K562 (cell line): ENCODE results near the gene YPEL1. TPM values are rescaled to one million over a fixed set of nuclear protein-coding genes. Genes with fewer than 3 reads are reported as not detected.
A peak's percentile ranks its signal among the peaks of the same experiment; 100 is the strongest.

Experiments
- AFF4 ChIP-seq: sonication (generic); formaldehyde crosslinking; IDR thresholded peaks from 2 replicates; pipeline ENCODE4 v1.8.0; 2023; ENCODE audit warnings: mild to moderate bottlenecking, missing genetic modification reagents
- E2F3 ChIP-seq: fragments of 250-450 bp; sonication (Bioruptor Pico); IDR thresholded peaks from 2 replicates; pipeline ENCODE4 v1.4.0; 2020; ENCODE audit warnings: mild to moderate bottlenecking
- L3MBTL2 ChIP-seq: fragments of 450-650 bp; IDR thresholded peaks from 2 replicates; pipeline ENCODE4 v1.6.1; 2016; ENCODE audit warnings: mild to moderate bottlenecking, moderate library complexity
- MTF1 ChIP-seq: fragments of 250-450 bp; sonication (Bioruptor Pico); IDR thresholded peaks from 2 replicates; pipeline ENCODE4 v1.9.0; 2021; ENCODE audit warnings: moderate library complexity, mild to moderate bottlenecking, inconsistent platforms, borderline replicate concordance
- MYBL2 ChIP-seq, 2 experiments: fragments of 450-650 bp in 1 of 2; sonication (generic) in 1 of 2; formaldehyde crosslinking in 1 of 2; IDR thresholded peaks; 2 replicates each; pipeline versions ENCODE4 v1.6.1 to v1.8.1; 2017 to 2022; ENCODE audit warnings: borderline replicate concordance in 1 of 2, inconsistent platforms in 1 of 2, low read depth in 1 of 2, mild to moderate bottlenecking in 1 of 2, missing genetic modification reagents in 1 of 2, moderate library complexity in 1 of 2
- NFATC3 ChIP-seq: fragments of 450-650 bp; IDR thresholded peaks from 2 replicates; pipeline ENCODE4 v1.6.1; 2017; ENCODE audit warnings: mild to moderate bottlenecking
- NR3C1 ChIP-seq: sonication (generic); formaldehyde crosslinking; IDR thresholded peaks from 2 replicates; pipeline ENCODE4 v1.8.1; 2022; ENCODE audit warnings: missing genetic modification reagents
- RBFOX2 ChIP-seq: fragments of 200-400 bp; formaldehyde crosslinking; IDR thresholded peaks from 2 replicates; pipeline ENCODE4 v1.6.1; 2017; ENCODE audit warnings: low read depth, mild to moderate bottlenecking, low read length, moderate library complexity
- RREB1 ChIP-seq: fragments of 250-450 bp; sonication (Bioruptor Pico); IDR thresholded peaks from 2 replicates; pipeline ENCODE4 v1.4.0; 2020
- STAT5B ChIP-seq: fragments of 250-450 bp; sonication (Bioruptor Pico); IDR thresholded peaks from 2 replicates; pipeline ENCODE4 v1.8.0; 2021; ENCODE audit warnings: mild to moderate bottlenecking, inconsistent platforms
- ZBTB9 ChIP-seq: fragments of 450-650 bp; formaldehyde crosslinking; IDR thresholded peaks from 2 replicates; pipeline ENCODE4 v1.4.0; 2020; ENCODE audit warnings: mild to moderate bottlenecking, moderate library complexity
- ZFP30 ChIP-seq: fragments of 250-450 bp; sonication (Bioruptor Pico); IDR thresholded peaks from 2 replicates; pipeline ENCODE4 v1.8.0; 2022; ENCODE audit warnings: moderate library complexity, mild to moderate bottlenecking, inconsistent platforms, borderline replicate concordance
- ZNF398 ChIP-seq: fragments of 250-450 bp; sonication (Bioruptor Pico); IDR thresholded peaks from 2 replicates; pipeline ENCODE4 v1.8.0; 2021; ENCODE audit warnings: moderate library complexity, mild to moderate bottlenecking, inconsistent platforms
- ZNF583 ChIP-seq: fragments of 250-450 bp; sonication (Bioruptor Pico); IDR thresholded peaks from 2 replicates; pipeline ENCODE4 v1.4.0; 2020
- polyA plus RNA-seq, 8 experiments: library from polyadenylated mRNA; depleted of rRNA in 4 of 8; stranded (reverse) in 5 of 8; unstranded in 3 of 8; fragments of >200 nt; fragmentation: Nextera tagmentation in 2 of 8; fragmentation: Illumina TruSeq in 1 of 8; extraction: Ambion mirVana in 2 of 8; extraction: Trizol in 1 of 8; gene quantifications; 2 replicates each; pipeline versions ENCODE4 v1.2.1 to v1.2.3, GENCODE V29; 2011 to 2014; ENCODE audit warnings: inconsistent platforms in 1 of 8, missing spikeins in 1 of 8
- total RNA-seq, 7 experiments: library from RNA; depleted of rRNA in 6 of 7; stranded (reverse); fragments of >200 nt in 6 of 7; fragmentation: Illumina TruSeq in 2 of 7; extraction: Trizol in 2 of 7; gene quantifications; 2 replicates each; pipeline versions ENCODE4 v1.2.1 to v1.2.3, GENCODE V29; 2011 to 2021; ENCODE audit warnings: low replicate concordance in 1 of 7

Gene YPEL1
- total and polyA plus RNA-seq, 9 of the 15 experiments (the other 6 are each of a cell fraction or from before 2014, with no cell fraction given): 0.07 to 2.2 (median 0.46) TPM

GRCh38 chr22:21691816-21692215, 43.8 kb downstream of the YPEL1 start (continued):
- 0 out of 2 replicates have a peak, but pooled peaks have one; percentile 27 for TF ChIP-seq RREB1 (CRISPR knock-in tag)
- TF ChIP-seq L3MBTL2: no peak
- 0 out of 2 replicates have a peak, but pooled peaks have one; percentile 32 for TF ChIP-seq ZFP30
- peak; percentile 56; the same call in 1 of the 2 replicates for TF ChIP-seq ZNF398 (CRISPR knock-in tag)
- peak; percentile 80; the same call in 1 of the 2 replicates for TF ChIP-seq ZBTB9
- TF ChIP-seq MTF1 (CRISPR knock-in tag): 0 out of 2 replicates have a peak, but pooled peaks have one; percentile 9
- TF ChIP-seq ZNF583 (CRISPR knock-in tag): 0 out of 2 replicates have a peak, but pooled peaks have one; percentile 53
- TF ChIP-seq STAT5B (CRISPR knock-in tag): no peak
- 0 out of 2 replicates have a peak, but pooled peaks have one; percentile 28 for TF ChIP-seq RBFOX2
- TF ChIP-seq E2F3 (CRISPR knock-in tag): 0 out of 2 replicates have a peak, but pooled peaks have one; percentile 10
- no peak for TF ChIP-seq NFATC3
- no peak for TF ChIP-seq MYBL2 (IDR thresholded peaks at IDR 0.05; ENCODE audit: low read depth)
- peak; percentile 34; the same call in 1 of the 2 replicates for TF ChIP-seq MYBL2 (CRISPR knock-in tag; IDR thresholded peaks at IDR 0.05; ENCODE audit: borderline replicate concordance)
- 0 out of 2 replicates have a peak, but pooled peaks have one; percentile 57 for TF ChIP-seq NR3C1
- TF ChIP-seq AFF4 (CRISPR knock-in tag): no peak
